ENCODE measurements around the gene MUTYH. TPM values are rescaled to one million over a fixed set of nuclear protein-coding genes. Genes with fewer than 3 reads are reported as not detected.

MUTYH gene
- total and polyA plus RNA-seq, 9 of the 15 experiments (the other 6 are each of a cell fraction or from before 2014, with no cell fraction given) = 3.4 to 53.5 (median 29.0) TPM

GRCh38 chr1:45297666-45298356 is 42.4 kb downstream of the MUTYH start:
- Histone ChIP-seq H3K27ac (ENCODE audit: extremely low read depth, low read depth, low read length) (no peak overlapping the region), H3K4me1 (replicated peaks in 1 of 2; ENCODE audit: control insufficient read depth in 2 of 2, insufficient read depth in 2 of 2, low read length in 2 of 2) (peaks cover 5 to 17% of the 10 kb centered on the region in 2 experiments; a peak in 4 of 5 replicates), H4K20me1 (replicated peaks; ENCODE audit: control insufficient read depth, insufficient read depth, low read length) (no peaks in the 10 kb centered on the region), H3K9ac (ENCODE audit: insufficient read depth in 1 of 2, low read depth in 2 of 2, low read length in 2 of 2) (no peak overlapping the region), H3K4me3 (no peak overlapping the region), H3K36me3 (ENCODE audit: control insufficient read depth, insufficient read depth, low read length) (no peaks in the 10 kb centered on the region), H2AFZ (ENCODE audit: low read depth, low read length) (no peak overlapping the region), H3K9me1 (ENCODE audit: control insufficient read depth, insufficient read depth, low read length) (no peaks in the 10 kb centered on the region), H3K9me3 (replicated peaks; ENCODE audit: control insufficient read depth, insufficient read depth, low read depth, low read length) (no peaks in the 10 kb centered on the region), H3K79me2 (ENCODE audit: control insufficient read depth, insufficient read depth, low read length) (peaks cover 3% of the 10 kb centered on the region; the same call in 1 of the 3 replicates), H3K27me3 (ENCODE audit: control insufficient read depth in 2 of 2, insufficient read depth in 2 of 2, low read length in 2 of 2) (no peaks in the 10 kb centered on the region), H3K4me2 (ENCODE audit: insufficient read depth, low read length) (no peak overlapping the region)
- 37% methylated on average over 8 of the region's 8 CpGs for WGBS (ENCODE audit: insufficient coverage, low coverage, missing lambda C conversion rate)
- in situ Hi-C loops (cut with MboI) = no loop called here
- ATAC-seq (no peak), DNase-seq (ENCODE audit: extremely low read depth in 1 of 4, low spot score in 3 of 4) (no peak), FAIRE-seq (no peak)
- intact Hi-C loops (cut with micrococcal nuclease) = no loop called here
- ChIA-PET CTCF (ENCODE audit: low intra/inter-chr PET ratio) (interaction anchor here (5.3 kb wide), 1 partner anchor 283 kb away, joined by 58 read pairs; no protein-coding TSS in a partner anchor), POLR2A (interaction anchor here (0.6 to 4.1 kb wide), 5 partner anchors 279 to 522 kb away, joined by 3 to 44 read pairs (median 3); partner anchors contain the start of genes EIF2B3, HECTD3 and UROD)
- BruUV-seq (replicated peaks) = no TSS peak
- 0 out of 2 replicates have a peak, but pooled peaks have one; percentile 8 for TF ChIP-seq TCF3 (CRISPR knock-in tag; IDR thresholded peaks at IDR 0.05)
- TF ChIP-seq POLR2B (IDR thresholded peaks at IDR 0.05; ENCODE audit: low read depth, partially characterized antibody) = no peak
- no peak for TF ChIP-seq CEBPG (CRISPR knock-in tag; IDR thresholded peaks at IDR 0.05)
- TF ChIP-seq CEBPG (tag; conservative IDR thresholded peaks at IDR 0.05 in 1 of 2, IDR thresholded peaks at IDR 0.05 in 1 of 2) = 0 out of 4 replicates have a peak, but pooled peaks of 1 of the 2 experiments have one; percentile 15
- TF ChIP-seq FOXA3 (CRISPR knock-in tag; conservative IDR thresholded peaks at IDR 0.05 in 1 of 2, IDR thresholded peaks at IDR 0.05 in 1 of 2) = peak in 1 of 2 experiments; percentile 58; a peak in 2 of 4 replicates
- no peak for TF ChIP-seq BCLAF1 (IDR thresholded peaks at IDR 0.05; ENCODE audit: borderline replicate concordance in 1 of 2, control insufficient read depth in 1 of 2, low read depth in 2 of 2, low read length in 1 of 2)
- TF ChIP-seq CBFA2T3 (IDR thresholded peaks at IDR 0.05) = peak; percentile 43; the same call in 1 of the 2 replicates
- TF ChIP-seq GTF3C2 (IDR thresholded peaks at IDR 0.05; ENCODE audit: borderline replicate concordance, extremely low read depth, insufficient read length) = no peak
- TF ChIP-seq PBX2 (CRISPR knock-in tag; IDR thresholded peaks at IDR 0.05; ENCODE audit: low read depth) = no peak
- TF ChIP-seq PBX2 (tag; conservative IDR thresholded peaks at IDR 0.05; ENCODE audit: low read depth) = no peak
- peak; percentile 4; the same call in 1 of the 2 replicates for TF ChIP-seq EP300 (IDR thresholded peaks at IDR 0.05; ENCODE audit: low read length)

Measured in K562 (cell line).